ENCODE results near the gene CDKAL1. TPM values are rescaled to one million over a fixed set of nuclear protein-coding genes. Genes with fewer than 3 reads are reported as not detected.

CDKAL1 gene
- total RNA-seq, 1 donor from 2014 or later = 13.4 TPM

DNA sequence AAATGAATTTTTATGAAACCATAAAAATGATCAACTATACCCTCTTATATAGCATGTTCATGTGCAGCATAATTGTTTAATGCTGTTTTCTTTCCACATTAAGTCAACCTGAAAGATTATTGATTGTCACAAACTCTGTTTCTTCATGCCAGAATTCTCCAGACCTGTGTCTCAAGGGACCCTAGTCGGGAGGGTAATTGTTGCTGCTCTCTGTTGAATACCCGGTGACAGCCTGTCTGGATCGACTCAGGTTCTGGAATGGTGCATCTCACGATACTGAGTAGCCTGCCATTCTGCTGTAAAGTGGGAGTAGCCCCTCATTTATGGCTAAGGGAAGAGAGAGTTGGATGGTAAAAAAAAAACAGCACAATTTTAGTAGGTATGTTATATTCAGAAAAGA lies 609.4 kb downstream of the CDKAL1 start:
- FAIRE-seq = no peak
- H3K27me3 ChIP-seq (ENCODE audit: control insufficient read depth, insufficient read depth, low read length) = no peaks in the 10 kb centered on the region
- TF ChIP-seq, protein P1, sequence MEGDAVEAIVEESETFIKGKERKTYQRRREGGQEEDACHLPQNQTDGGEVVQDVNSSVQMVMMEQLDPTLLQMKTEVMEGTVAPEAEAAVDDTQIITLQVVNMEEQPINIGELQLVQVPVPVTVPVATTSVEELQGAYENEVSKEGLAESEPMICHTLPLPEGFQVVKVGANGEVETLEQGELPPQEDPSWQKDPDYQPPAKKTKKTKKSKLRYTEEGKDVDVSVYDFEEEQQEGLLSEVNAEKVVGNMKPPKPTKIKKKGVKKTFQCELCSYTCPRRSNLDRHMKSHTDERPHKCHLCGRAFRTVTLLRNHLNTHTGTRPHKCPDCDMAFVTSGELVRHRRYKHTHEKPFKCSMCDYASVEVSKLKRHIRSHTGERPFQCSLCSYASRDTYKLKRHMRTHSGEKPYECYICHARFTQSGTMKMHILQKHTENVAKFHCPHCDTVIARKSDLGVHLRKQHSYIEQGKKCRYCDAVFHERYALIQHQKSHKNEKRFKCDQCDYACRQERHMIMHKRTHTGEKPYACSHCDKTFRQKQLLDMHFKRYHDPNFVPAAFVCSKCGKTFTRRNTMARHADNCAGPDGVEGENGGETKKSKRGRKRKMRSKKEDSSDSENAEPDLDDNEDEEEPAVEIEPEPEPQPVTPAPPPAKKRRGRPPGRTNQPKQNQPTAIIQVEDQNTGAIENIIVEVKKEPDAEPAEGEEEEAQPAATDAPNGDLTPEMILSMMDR (IDR thresholded peaks at IDR 0.05; ENCODE audit: insufficient read depth, low read length, severe bottlenecking) = no peak
- DNase-seq (ENCODE audit: low read depth) = no peak
- H3K4me3 ChIP-seq (ENCODE audit: low read depth, low read length) = no peak overlapping the region
- H3K36me3 ChIP-seq (ENCODE audit: control insufficient read depth, insufficient read depth, low read length) = no peaks in the 10 kb centered on the region

DNA sequence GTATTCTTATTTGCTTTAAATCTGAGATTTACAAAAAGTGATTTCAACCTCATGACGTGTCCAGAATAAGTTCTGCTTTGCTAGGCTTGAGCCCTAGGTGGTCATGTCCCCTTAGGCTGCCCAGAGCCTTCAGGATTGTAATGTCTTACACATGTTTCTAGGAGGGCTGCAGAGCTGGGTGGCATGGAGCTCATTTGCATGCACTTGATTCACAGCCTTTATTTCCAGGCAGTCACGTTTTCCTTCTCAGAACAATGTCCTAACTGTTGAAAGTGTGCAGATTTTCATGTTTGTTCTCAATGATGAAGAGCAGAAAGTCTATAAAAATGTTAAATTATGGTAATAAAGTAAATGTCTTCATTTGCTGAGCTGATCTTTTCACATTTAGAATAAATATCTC lies 610.7 kb downstream of the CDKAL1 start:
- Histone ChIP-seq H3K4me3 (ENCODE audit: low read depth, low read length) (no peak overlapping the region), H3K36me3 (ENCODE audit: control insufficient read depth, insufficient read depth, low read length) (no peaks in the 10 kb centered on the region), H3K27me3 (ENCODE audit: control insufficient read depth, insufficient read depth, low read length) (no peaks in the 10 kb centered on the region)
- TF ChIP-seq, protein P1 (IDR thresholded peaks at IDR 0.05; ENCODE audit: insufficient read depth, low read length, severe bottlenecking) = no peak
- FAIRE-seq (no peak), DNase-seq (ENCODE audit: low read depth) (no peak)

DNA sequence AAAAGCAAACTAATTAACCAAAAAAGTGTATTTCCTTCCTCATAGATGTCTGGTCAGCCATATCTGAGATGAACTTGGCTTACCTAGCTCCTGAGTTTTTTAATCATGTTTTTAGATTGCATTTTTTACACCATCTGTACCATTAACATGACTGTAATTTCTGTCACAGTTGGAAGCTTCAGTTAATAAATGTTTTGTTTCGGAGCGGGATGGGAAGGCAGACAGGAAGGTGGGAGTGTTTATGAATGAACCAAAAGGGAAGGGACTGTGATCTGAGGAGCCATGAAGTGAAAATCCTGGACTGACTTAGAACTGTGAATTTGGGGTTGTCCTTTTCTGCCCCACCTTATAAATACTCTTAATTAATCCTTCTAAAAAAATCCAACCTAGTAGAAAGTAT lies 613.7 kb downstream of the CDKAL1 start:
- FAIRE-seq (no peak), DNase-seq (ENCODE audit: low read depth) (no peak)
- Histone ChIP-seq H3K27me3 (ENCODE audit: control insufficient read depth, insufficient read depth, low read length) (no peaks in the 10 kb centered on the region), H3K36me3 (ENCODE audit: control insufficient read depth, insufficient read depth, low read length) (no peaks in the 10 kb centered on the region), H3K4me3 (ENCODE audit: low read depth, low read length) (no peak overlapping the region)
- TF ChIP-seq, protein P1 (IDR thresholded peaks at IDR 0.05; ENCODE audit: insufficient read depth, low read length, severe bottlenecking) = no peak

DNA sequence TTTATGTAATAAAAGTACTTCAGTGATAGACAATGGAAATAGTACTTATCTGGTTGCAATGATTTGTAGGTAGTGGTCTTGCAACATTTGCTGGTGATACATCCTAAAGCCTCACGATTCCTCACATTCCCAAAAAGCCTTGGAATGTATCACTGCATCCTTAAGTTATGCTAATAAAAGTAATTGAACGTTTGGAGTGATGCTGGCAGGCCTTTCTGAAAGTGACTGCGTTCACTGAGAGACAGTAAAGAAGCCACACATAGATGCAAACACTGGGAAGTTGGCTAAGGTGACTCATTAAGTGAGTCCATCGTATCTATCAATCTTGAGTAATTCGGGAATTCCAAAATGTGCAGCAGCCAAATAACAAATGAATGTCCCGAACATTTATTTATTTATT lies 615.2 kb downstream of the CDKAL1 start:
- H3K36me3 ChIP-seq (ENCODE audit: control insufficient read depth, insufficient read depth, low read length) = no peaks in the 10 kb centered on the region
- no peak overlapping the region for H3K4me3 ChIP-seq (ENCODE audit: low read depth, low read length)
- no peaks in the 10 kb centered on the region for H3K27me3 ChIP-seq (ENCODE audit: control insufficient read depth, insufficient read depth, low read length)
- DNase-seq (ENCODE audit: low read depth) = no peak
- TF ChIP-seq, protein P1 (IDR thresholded peaks at IDR 0.05; ENCODE audit: insufficient read depth, low read length, severe bottlenecking) = no peak
- no peak for FAIRE-seq

DNA sequence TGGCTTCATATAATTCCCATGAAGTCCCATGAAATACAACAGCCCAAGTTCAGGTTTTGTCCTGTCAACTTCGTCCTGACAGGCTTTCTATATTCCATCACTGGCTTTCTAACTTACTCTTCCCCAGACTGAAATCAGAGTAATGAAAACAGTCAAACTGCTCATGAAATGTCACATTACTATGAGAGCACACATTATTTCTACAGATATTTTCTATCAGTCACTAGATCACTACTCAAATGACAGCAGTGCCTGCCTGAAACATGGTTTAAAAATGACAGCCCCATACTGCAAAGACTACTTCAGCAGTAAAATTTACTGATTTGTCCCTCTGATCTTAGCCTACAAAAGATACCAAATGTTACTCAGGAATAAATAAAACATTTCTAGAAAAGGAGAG lies 616.4 kb downstream of the CDKAL1 start:
- TF ChIP-seq, protein P1 (IDR thresholded peaks at IDR 0.05; ENCODE audit: insufficient read depth, low read length, severe bottlenecking) = no peak
- FAIRE-seq = no peak

DNA sequence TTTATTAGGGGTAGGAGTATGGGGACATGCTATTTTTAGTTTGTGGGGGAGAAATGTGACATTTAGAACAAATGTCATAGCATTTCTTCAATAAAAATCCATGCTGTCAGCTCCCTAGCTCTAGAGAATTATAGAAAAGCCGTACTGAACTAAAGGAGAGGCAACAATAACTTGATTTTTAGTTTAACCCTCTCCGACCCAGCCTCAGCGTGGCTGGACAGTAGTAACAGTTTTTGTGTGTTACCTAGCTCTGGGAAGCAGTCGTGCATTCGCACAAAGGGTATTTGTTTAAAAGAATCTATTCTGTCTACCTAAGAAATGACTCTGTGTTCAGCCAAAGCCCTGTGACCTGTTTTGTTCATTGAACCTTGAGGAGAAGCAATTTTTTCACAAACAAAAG lies 616.9 kb downstream of the CDKAL1 start:
- H3K27me3 ChIP-seq (ENCODE audit: control insufficient read depth, insufficient read depth, low read length) = no peaks in the 10 kb centered on the region
- FAIRE-seq = no peak
- no peak overlapping the region for H3K4me3 ChIP-seq (ENCODE audit: low read depth, low read length)
- no peaks in the 10 kb centered on the region for H3K36me3 ChIP-seq (ENCODE audit: control insufficient read depth, insufficient read depth, low read length)
- TF ChIP-seq, protein P1 (IDR thresholded peaks at IDR 0.05; ENCODE audit: insufficient read depth, low read length, severe bottlenecking) = no peak
- DNase-seq (ENCODE audit: low read depth) = no peak

More for the DNA sequence above, 616.4 kb downstream of the CDKAL1 start:
- no peaks in the 10 kb centered on the region for H3K27me3 ChIP-seq (ENCODE audit: control insufficient read depth, insufficient read depth, low read length)
- no peaks in the 10 kb centered on the region for H3K36me3 ChIP-seq (ENCODE audit: control insufficient read depth, insufficient read depth, low read length)
- no peak for DNase-seq (ENCODE audit: low read depth)
- no peak overlapping the region for H3K4me3 ChIP-seq (ENCODE audit: low read depth, low read length)
